GM04503 (cell line): ENCODE measurements around the gene TMEM255A.

ENCODE experiments used
- DNase-seq: peaks from one replicate; pipeline ENCODE4 v3.0.0-alpha.2; 2012; ENCODE audit warnings: low read depth

Gene TMEM255A

GRCh38 chrX:120264341-120264740 is 46.9 kb downstream of the TMEM255A start:
- no peak for DNase-seq

GRCh38 chrX:120262859-120263708 is 48.2 kb downstream of the TMEM255A start:
- no peak for DNase-seq

- DNase-seq: no peak
Measured at GRCh38 chrX:120260369-120260768, 50.9 kb downstream of the TMEM255A start.

- DNase-seq: no peak
Measured at GRCh38 chrX:120253784-120254183, 57.5 kb downstream of the TMEM255A start.

GRCh38 chrX:120251471-120252011 is 59.7 kb downstream of the TMEM255A start:
- peak; percentile 3 for DNase-seq

GRCh38 chrX:120250522-120251271 is 60.6 kb downstream of the TMEM255A start, which contains the start of gene ZBTB33:
Gene ZBTB33, plus strand, starts transcription at chrX:120250812. Its CDS starts 2,604 bp downstream, at chrX:120253416.
- DNase-seq: peak; percentile 63

- DNase-seq: peak; percentile 31
Measured at GRCh38 chrX:120244735-120245498, 66.3 kb downstream of the TMEM255A start.

GRCh38 chrX:120244395-120244734 is 66.9 kb downstream of the TMEM255A start:
- no peak for DNase-seq

- no peak for DNase-seq
Measured at GRCh38 chrX:120242813-120243212, 68.4 kb downstream of the TMEM255A start.

- no peak for DNase-seq
Measured at GRCh38 chrX:120238933-120239332, 72.3 kb downstream of the TMEM255A start.

- DNase-seq: no peak
Measured at GRCh38 chrX:120236687-120237479, 74.4 kb downstream of the TMEM255A start.

GRCh38 chrX:120235284-120235683 is 76.0 kb downstream of the TMEM255A start:
- DNase-seq: no peak

- no peak for DNase-seq
Measured at GRCh38 chrX:120228187-120228908, 82.9 kb downstream of the TMEM255A start.

- no peak for DNase-seq
Measured at GRCh38 chrX:120224388-120224787, 86.9 kb downstream of the TMEM255A start.

- no peak for DNase-seq
Measured at GRCh38 chrX:120223374-120223773, 87.9 kb downstream of the TMEM255A start.

GRCh38 chrX:120213438-120214265 is 97.6 kb downstream of the TMEM255A start:
- peak; percentile 7 for DNase-seq
